Prostate gland (tissue), 2 donors: ENCODE results near the gene ARMC2. TPM values are rescaled to one million over a fixed set of nuclear protein-coding genes. Genes with fewer than 3 reads are reported as not detected.

Source experiments
- DNase-seq: peaks from one replicate; pipeline ENCODE4 v3.0.0-alpha.2; 2019; ENCODE audit warnings: low spot score
- H3K27ac ChIP-seq, 2 donors: fragments of 200-600 bp; sonication (generic); 2 replicates each; pipeline ENCODE4 v1.5.1; 2017 to 2019
- H3K27me3 ChIP-seq: fragments of 200-600 bp; sonication (generic); replicated peaks from 2 replicates; pipeline ENCODE4 v1.5.1; 2019; ENCODE audit not compliant: insufficient read depth
- H3K36me3 ChIP-seq, 2 donors: fragments of 200-600 bp; sonication (generic); 1 replicate in 1 of 2; 2 replicates in 1 of 2; pipeline versions ENCODE4 v1.5.1 to v1.8.1; 2017 to 2019
- H3K4me1 ChIP-seq: fragments of 200-600 bp; sonication (generic); replicated peaks from 2 replicates; pipeline ENCODE4 v1.5.1; 2019
- H3K4me3 ChIP-seq, 2 donors: fragments of 200-600 bp; sonication (generic); 2 replicates each; pipeline ENCODE4 v1.5.1; 2017 to 2019
- H3K9me3 ChIP-seq: fragments of 200-600 bp; sonication (generic); 2 replicates; pipeline ENCODE4 v1.5.1; 2017
- POLR2A ChIP-seq: fragments of 450-650 bp; IDR thresholded peaks from one replicate; pipeline ENCODE4 v1.6.1; 2016; ENCODE audit warnings: antibody characterized with exemption, mild to moderate bottlenecking
- POLR2AphosphoS5 ChIP-seq: sonication (generic); formaldehyde crosslinking; IDR thresholded peaks from one replicate; pipeline ENCODE4 v1.6.1; 2017; ENCODE audit warnings: antibody characterized with exemption
- WGBS: methylation state at CpG from one replicate; pipeline ENCODE4 v1.1.5; 2018; 5-methylcytosine and 5-hydroxymethylcytosine counted together
- intact Hi-C: fragments of 100-400 bp; cut with DNase I; formaldehyde crosslinking; loops from one replicate; pipeline ENCODE4 v1.14.2; 2022
- total RNA-seq, 2 donors: library from RNA; depleted of rRNA; stranded (reverse); fragments of >200 nt; gene quantifications; one replicate each; pipeline ENCODE4 v1.1.0, GENCODE V29; 2016
- TF ChIP-seq, protein P1 (sequence below), 4 experiments: fragments of 200-600 bp in 2 of 4; fragments of 450-650 bp in 2 of 4; sonication (generic) in 2 of 4; IDR thresholded peaks; 1 replicate in 3 of 4; 2 replicates in 1 of 4; pipeline ENCODE4 v1.5.1; 2016 to 2019; ENCODE audit warnings: antibody characterized with exemption in 4 of 4, mild to moderate bottlenecking in 2 of 4, moderate library complexity in 2 of 4

Gene ARMC2
- total RNA-seq, 2 donors from 2014 or later = 2.0 to 8.4 TPM

DNA sequence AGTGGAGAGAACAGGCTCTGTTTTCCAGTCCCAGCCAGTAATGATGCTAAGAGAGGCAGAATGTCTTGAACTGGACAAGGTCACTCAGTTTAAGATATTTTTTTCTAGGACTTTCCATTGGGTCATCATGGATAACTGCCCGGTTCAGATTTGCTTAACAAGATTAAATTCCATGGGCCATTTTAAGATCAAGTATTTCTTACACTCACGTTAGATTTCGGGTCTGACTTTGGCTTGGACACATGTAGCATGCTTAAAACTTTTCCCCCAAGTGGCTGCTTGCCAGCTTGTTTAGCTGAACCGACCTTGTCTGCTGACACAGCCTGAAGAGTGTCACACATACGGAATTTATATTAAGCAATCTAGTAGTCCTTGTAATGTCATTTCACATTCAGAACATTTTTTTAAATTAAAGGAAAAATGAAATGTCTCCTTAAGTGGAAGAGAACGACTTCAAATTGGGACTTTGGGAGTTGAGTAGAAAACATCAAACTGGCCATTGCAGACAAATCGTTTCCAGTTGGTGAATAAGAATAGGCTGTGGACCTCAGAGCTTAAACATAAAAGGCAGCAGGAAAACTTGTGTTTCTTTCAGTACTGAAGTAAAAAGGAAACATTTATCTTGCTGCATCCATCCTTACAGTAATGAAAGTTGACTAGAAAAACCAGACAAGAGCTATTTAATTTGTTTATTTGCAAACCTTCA, 29.0 kb downstream of the ARMC2 start:
- 55% methylated on average over 7 of the region's 7 CpGs for WGBS
- DNase-seq = no peak
- no peaks in the 10 kb centered on the region for H3K36me3 ChIP-seq
- TF ChIP-seq POLR2AphosphoS5 (no peak), POLR2A (no peak)
- TF ChIP-seq, protein P1, sequence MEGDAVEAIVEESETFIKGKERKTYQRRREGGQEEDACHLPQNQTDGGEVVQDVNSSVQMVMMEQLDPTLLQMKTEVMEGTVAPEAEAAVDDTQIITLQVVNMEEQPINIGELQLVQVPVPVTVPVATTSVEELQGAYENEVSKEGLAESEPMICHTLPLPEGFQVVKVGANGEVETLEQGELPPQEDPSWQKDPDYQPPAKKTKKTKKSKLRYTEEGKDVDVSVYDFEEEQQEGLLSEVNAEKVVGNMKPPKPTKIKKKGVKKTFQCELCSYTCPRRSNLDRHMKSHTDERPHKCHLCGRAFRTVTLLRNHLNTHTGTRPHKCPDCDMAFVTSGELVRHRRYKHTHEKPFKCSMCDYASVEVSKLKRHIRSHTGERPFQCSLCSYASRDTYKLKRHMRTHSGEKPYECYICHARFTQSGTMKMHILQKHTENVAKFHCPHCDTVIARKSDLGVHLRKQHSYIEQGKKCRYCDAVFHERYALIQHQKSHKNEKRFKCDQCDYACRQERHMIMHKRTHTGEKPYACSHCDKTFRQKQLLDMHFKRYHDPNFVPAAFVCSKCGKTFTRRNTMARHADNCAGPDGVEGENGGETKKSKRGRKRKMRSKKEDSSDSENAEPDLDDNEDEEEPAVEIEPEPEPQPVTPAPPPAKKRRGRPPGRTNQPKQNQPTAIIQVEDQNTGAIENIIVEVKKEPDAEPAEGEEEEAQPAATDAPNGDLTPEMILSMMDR (IDR thresholded peaks at IDR 0.05) = no peak
- H3K9me3 ChIP-seq = no peaks in the 10 kb centered on the region
- intact Hi-C loops = no loop called here
- no peak overlapping the region for H3K27ac ChIP-seq
- no peaks in the 10 kb centered on the region for H3K27me3 ChIP-seq
- H3K4me3 ChIP-seq = no peak overlapping the region
- H3K4me1 ChIP-seq = no peaks in the 10 kb centered on the region

DNA sequence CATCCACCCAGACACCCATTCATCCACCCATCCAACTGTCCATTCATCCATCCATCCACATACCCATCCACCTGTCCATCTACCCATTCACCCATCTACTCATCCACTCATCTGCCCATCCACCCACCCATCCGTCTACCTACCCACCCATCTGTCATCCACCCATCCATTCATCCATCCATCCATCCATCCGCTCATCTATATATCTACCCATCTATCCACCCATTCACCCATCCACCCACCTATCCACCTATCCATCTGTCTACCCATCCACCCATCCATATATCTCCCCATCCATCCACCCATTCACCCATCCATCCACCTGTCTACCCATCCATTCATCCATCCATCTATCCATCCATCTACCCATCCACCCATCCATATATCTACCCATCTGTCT, 30.7 kb downstream of the ARMC2 start:
- Histone ChIP-seq H3K4me3 (no peak overlapping the region), H3K36me3 (no peaks in the 10 kb centered on the region), H3K4me1 (no peaks in the 10 kb centered on the region), H3K27me3 (no peaks in the 10 kb centered on the region), H3K9me3 (no peaks in the 10 kb centered on the region), H3K27ac (no peak overlapping the region)
- TF ChIP-seq, protein P1 (IDR thresholded peaks at IDR 0.05) = no peak
- TF ChIP-seq POLR2AphosphoS5 (no peak), POLR2A (no peak)
- no peak for DNase-seq
- intact Hi-C loops = no loop called here
- WGBS = 97% methylated on average over 2 of the region's 2 CpGs

DNA sequence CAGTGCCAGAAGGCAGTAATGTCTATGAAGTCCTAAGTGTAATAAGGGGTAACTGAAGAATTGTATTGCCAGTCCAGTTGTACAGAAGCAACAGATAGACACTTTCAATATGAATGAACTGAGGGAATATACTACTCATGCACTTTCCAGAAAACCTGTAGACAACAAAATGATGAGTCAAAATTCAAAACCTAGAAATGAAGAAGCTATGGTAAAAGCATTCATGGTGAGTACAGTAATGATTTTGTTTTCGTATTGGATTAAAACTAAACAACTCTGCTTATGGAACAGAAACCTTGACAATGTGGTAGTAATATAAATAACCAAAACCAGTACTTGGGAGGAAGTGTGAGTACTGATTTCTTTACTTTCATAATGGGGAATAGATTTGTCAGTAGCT, 35.0 kb downstream of the ARMC2 start:
- DNase-seq = no peak
- intact Hi-C loops = no loop called here
- Histone ChIP-seq H3K9me3 (no peaks in the 10 kb centered on the region), H3K27ac (no peak overlapping the region), H3K27me3 (no peaks in the 10 kb centered on the region), H3K36me3 (no peaks in the 10 kb centered on the region), H3K4me3 (no peak overlapping the region), H3K4me1 (no peaks in the 10 kb centered on the region)
- TF ChIP-seq POLR2A = no peak
- TF ChIP-seq, protein P1 (IDR thresholded peaks at IDR 0.05) = no peak
- 97% methylated on average over 1 of the region's 1 CpG for whole genome bisulfite sequencing

DNA sequence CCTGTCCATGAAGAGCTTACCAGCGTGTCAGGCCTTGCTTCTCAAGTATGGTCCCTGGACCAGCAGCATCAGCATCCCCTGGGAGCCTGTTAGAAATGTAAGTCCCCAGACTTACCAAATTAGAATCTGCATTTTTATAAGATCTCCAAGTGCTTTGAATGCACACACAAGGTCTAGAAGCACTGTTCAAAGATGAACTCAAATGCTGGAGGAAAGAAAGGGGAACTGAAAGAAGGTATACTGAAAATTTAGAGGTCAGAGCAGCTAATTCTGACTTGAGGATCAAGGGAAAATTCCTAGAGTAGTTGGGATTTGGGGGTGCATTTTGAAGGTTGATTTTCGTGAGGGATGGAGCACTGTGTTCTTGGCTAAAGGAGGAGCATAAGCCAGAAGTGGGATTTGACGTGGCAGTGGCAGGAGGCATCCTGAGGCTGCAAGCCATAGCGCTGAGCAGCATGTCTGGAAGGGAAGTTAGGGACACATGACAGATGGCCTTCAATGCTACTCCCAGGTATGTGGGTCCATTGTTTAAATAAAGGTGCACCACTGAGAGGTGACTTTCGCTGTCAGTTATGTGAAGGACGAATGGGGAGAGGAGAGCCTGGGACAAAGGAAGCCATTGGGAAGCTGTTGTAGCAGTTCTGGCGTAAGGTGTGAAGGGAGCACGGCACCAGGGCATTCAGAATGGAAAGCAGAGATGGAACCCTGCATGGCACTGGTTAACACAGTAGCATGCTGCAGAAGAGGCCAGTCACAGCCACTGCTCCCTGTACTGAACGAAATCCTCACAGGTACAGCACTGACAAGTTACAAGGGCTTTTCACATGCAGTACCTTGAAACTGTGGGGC, 36.2 kb downstream of the ARMC2 start:
- WGBS = 91% methylated on average over 9 of the region's 9 CpGs
- H3K9me3 ChIP-seq = no peaks in the 10 kb centered on the region
- H3K4me3 ChIP-seq = no peak overlapping the region
- H3K27me3 ChIP-seq = no peaks in the 10 kb centered on the region
- TF ChIP-seq, protein P1 (IDR thresholded peaks at IDR 0.05) = no peak
- no peak for TF ChIP-seq POLR2AphosphoS5
- no peak for TF ChIP-seq POLR2A
- intact Hi-C loops = no loop called here
- H3K27ac ChIP-seq = no peak overlapping the region
- no peak for DNase-seq
- no peaks in the 10 kb centered on the region for H3K4me1 ChIP-seq
- no peaks in the 10 kb centered on the region for H3K36me3 ChIP-seq
